HepG2 (cell line): ENCODE results near the gene DLL4. TPM values are rescaled to one million over a fixed set of nuclear protein-coding genes. Genes with fewer than 3 reads are reported as not detected.

Source experiments
- EZH2 ChIP-seq: conservative IDR thresholded peaks from 2 replicates; pipeline ENCODE4 v1.6.1; 2012; ENCODE audit warnings: mild to moderate bottlenecking, low read depth, low read length, moderate library complexity
- HNF4A ChIP-seq: sonication (generic); formaldehyde crosslinking; IDR thresholded peaks from 2 replicates; pipeline ENCODE4 v1.4.0; 2020; ENCODE audit warnings: missing genetic modification reagents
- HNRNPL ChIP-seq: fragments of 200-400 bp; formaldehyde crosslinking; IDR thresholded peaks from 2 replicates; pipeline ENCODE4 v1.6.1; 2017; ENCODE audit warnings: mild to moderate bottlenecking, low read depth, low read length
- RBAK ChIP-seq: sonication (generic); formaldehyde crosslinking; IDR thresholded peaks from 2 replicates; pipeline ENCODE4 v1.5.1; 2020; ENCODE audit warnings: mild to moderate bottlenecking, missing genetic modification reagents
- REPIN1 ChIP-seq: sonication (generic); formaldehyde crosslinking; IDR thresholded peaks from 2 replicates; pipeline ENCODE4 v1.8.0; 2022; ENCODE audit warnings: missing genetic modification reagents, low read depth, mild to moderate bottlenecking, borderline replicate concordance
- SETDB1 ChIP-seq: sonication (generic); formaldehyde crosslinking; IDR thresholded peaks from 2 replicates; pipeline ENCODE4 v1.5.1; 2020; ENCODE audit warnings: missing genetic modification reagents, mild to moderate bottlenecking, borderline replicate concordance
- SIX4 ChIP-seq: sonication (generic); formaldehyde crosslinking; IDR thresholded peaks from 2 replicates; pipeline ENCODE4 v1.4.0; 2020; ENCODE audit warnings: missing genetic modification reagents
- SNRNP70 ChIP-seq: fragments of 200-400 bp; formaldehyde crosslinking; IDR thresholded peaks from 2 replicates; pipeline ENCODE4 v1.6.1; 2017; ENCODE audit warnings: mild to moderate bottlenecking, low read depth, low read length, moderate library complexity
- ZC3H4 ChIP-seq: sonication (generic); formaldehyde crosslinking; IDR thresholded peaks from 2 replicates; pipeline ENCODE4 v1.4.0; 2020; ENCODE audit warnings: missing genetic modification reagents, borderline replicate concordance
- ZMYM2 ChIP-seq: sonication (generic); formaldehyde crosslinking; IDR thresholded peaks from 2 replicates; pipeline ENCODE4 v1.8.0; 2022; ENCODE audit warnings: mild to moderate bottlenecking, missing genetic modification reagents
- ZNF615 ChIP-seq: sonication (generic); formaldehyde crosslinking; IDR thresholded peaks from 2 replicates; pipeline ENCODE4 v1.5.0; 2020; ENCODE audit warnings: mild to moderate bottlenecking, missing genetic modification reagents, borderline replicate concordance
- ZNF768 ChIP-seq: sonication (generic); formaldehyde crosslinking; IDR thresholded peaks from 2 replicates; pipeline ENCODE4 v1.4.0; 2020; ENCODE audit warnings: missing genetic modification reagents
- polyA plus RNA-seq, 8 experiments: library from polyadenylated mRNA; depleted of rRNA in 3 of 8; stranded (reverse) in 7 of 8; unstranded in 1 of 8; fragments of >200 nt; fragmentation: Illumina TruSeq in 4 of 8; extraction: Trizol in 4 of 8; gene quantifications; 2 replicates each; pipeline versions ENCODE4 v1.2.1 to v1.2.3, GENCODE V29; 2011 to 2016; ENCODE audit warnings: low read depth in 4 of 8, missing spikeins in 1 of 8, mixed read lengths in 1 of 8; ENCODE audit not compliant: insufficient read depth in 1 of 8
- total RNA-seq, 5 experiments: library from RNA; depleted of rRNA; stranded (reverse); fragments of >200 nt; fragmentation: Illumina TruSeq; extraction: Trizol; gene quantifications; 2 replicates each; pipeline ENCODE4 v1.2.3, GENCODE V29; 2016; ENCODE audit warnings: low read depth in 1 of 5
- TF ChIP-seq, protein P1 (sequence below): sonication (generic); formaldehyde crosslinking; IDR thresholded peaks from 2 replicates; pipeline ENCODE4 v1.5.1; 2020; ENCODE audit warnings: missing genetic modification reagents, mild to moderate bottlenecking, borderline replicate concordance
- TF ChIP-seq, protein P2 (sequence below): sonication (generic); formaldehyde crosslinking; IDR thresholded peaks from 2 replicates; pipeline ENCODE4 v1.4.0; 2020; ENCODE audit warnings: mild to moderate bottlenecking, missing genetic modification reagents
- TF ChIP-seq, protein P3 (sequence below): IDR thresholded peaks from 2 replicates; pipeline ENCODE4 v1.6.1; 2016; ENCODE audit warnings: low read depth, missing genetic modification reagents, missing compliant biosample characterization
- TF ChIP-seq, protein P4 (sequence below): sonication (generic); formaldehyde crosslinking; conservative IDR thresholded peaks from 2 replicates; pipeline ENCODE4 v1.5.0; 2020; ENCODE audit warnings: missing genetic modification reagents

Gene DLL4
- total and polyA plus RNA-seq, 2 of the 13 experiments (the other 11 are each of a cell fraction or from before 2014, with no cell fraction given): 0.20 to 0.25 TPM

DNA sequence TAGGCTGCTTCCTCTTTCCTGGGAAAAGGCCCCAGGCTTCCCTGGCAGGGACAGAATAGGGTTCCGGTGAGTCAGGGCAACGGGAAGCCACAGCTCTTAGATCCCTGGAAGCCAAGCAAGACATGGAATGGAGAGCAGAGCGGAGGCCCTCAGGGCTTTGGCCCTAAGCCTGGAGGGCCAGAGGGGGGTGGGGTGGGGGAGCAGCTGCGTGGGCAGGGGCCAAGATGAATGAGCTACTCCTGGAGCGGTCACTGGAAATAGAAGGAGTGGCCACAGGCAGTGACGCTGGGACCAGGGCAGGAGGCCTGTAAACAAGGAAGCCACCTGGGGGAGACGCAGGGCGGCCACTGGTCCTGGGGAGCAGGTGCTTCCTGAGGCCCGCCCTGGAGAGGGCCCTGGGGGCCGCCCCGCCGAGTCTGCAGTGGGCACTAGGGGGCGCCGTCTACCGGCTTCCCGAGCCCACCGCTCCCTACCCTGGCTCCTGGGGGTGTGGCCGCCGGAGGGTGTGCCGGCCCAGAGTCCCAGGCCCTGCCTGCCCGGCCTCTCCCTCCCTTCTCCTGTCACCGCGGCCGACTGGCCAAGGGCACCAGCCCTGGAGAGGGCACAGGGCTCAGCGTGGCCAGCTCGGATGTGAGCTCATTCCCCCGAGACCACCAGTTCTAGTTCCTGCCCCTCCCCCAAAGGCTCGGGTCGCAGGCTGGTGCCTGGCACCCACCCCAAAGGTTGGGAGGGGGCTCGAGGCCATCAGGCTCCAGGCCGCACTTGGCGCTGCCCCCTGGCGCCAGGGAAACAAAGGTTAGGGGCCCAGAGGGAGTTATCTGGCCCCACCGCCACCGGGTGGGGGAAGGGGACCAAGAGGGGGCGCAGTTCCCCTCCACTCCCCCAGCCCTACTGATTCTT lies 22.8 kb upstream of the DLL4 start (continued):
- TF ChIP-seq, protein P1, sequence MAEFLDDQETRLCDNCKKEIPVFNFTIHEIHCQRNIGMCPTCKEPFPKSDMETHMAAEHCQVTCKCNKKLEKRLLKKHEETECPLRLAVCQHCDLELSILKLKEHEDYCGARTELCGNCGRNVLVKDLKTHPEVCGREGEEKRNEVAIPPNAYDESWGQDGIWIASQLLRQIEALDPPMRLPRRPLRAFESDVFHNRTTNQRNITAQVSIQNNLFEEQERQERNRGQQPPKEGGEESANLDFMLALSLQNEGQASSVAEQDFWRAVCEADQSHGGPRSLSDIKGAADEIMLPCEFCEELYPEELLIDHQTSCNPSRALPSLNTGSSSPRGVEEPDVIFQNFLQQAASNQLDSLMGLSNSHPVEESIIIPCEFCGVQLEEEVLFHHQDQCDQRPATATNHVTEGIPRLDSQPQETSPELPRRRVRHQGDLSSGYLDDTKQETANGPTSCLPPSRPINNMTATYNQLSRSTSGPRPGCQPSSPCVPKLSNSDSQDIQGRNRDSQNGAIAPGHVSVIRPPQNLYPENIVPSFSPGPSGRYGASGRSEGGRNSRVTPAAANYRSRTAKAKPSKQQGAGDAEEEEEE (CRISPR knock-in tag): 0 out of 2 replicates have a peak, but pooled peaks have one; percentile 63
- TF ChIP-seq ZNF768 (CRISPR knock-in tag) (peak; percentile 33; the same call in 1 of the 2 replicates), RBAK (CRISPR knock-in tag) (no peak), REPIN1 (CRISPR knock-in tag) (no peak; the same call in 1 of the 2 replicates), SETDB1 (no peak), EZH2 (no peak), ZNF615 (no peak), HNF4A (CRISPR knock-in tag) (peak; percentile 28; the same call in 1 of the 2 replicates), ZMYM2 (CRISPR knock-in tag) (no peak), ZC3H4 (no peak), SNRNP70 (no peak), HNRNPL (peak; percentile 90), SIX4 (CRISPR knock-in tag) (no peak)
- TF ChIP-seq, protein P2, sequence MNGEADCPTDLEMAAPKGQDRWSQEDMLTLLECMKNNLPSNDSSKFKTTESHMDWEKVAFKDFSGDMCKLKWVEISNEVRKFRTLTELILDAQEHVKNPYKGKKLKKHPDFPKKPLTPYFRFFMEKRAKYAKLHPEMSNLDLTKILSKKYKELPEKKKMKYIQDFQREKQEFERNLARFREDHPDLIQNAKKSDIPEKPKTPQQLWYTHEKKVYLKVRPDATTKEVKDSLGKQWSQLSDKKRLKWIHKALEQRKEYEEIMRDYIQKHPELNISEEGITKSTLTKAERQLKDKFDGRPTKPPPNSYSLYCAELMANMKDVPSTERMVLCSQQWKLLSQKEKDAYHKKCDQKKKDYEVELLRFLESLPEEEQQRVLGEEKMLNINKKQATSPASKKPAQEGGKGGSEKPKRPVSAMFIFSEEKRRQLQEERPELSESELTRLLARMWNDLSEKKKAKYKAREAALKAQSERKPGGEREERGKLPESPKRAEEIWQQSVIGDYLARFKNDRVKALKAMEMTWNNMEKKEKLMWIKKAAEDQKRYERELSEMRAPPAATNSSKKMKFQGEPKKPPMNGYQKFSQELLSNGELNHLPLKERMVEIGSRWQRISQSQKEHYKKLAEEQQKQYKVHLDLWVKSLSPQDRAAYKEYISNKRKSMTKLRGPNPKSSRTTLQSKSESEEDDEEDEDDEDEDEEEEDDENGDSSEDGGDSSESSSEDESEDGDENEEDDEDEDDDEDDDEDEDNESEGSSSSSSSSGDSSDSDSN (CRISPR knock-in tag): peak; percentile 79
- TF ChIP-seq, protein P3, sequence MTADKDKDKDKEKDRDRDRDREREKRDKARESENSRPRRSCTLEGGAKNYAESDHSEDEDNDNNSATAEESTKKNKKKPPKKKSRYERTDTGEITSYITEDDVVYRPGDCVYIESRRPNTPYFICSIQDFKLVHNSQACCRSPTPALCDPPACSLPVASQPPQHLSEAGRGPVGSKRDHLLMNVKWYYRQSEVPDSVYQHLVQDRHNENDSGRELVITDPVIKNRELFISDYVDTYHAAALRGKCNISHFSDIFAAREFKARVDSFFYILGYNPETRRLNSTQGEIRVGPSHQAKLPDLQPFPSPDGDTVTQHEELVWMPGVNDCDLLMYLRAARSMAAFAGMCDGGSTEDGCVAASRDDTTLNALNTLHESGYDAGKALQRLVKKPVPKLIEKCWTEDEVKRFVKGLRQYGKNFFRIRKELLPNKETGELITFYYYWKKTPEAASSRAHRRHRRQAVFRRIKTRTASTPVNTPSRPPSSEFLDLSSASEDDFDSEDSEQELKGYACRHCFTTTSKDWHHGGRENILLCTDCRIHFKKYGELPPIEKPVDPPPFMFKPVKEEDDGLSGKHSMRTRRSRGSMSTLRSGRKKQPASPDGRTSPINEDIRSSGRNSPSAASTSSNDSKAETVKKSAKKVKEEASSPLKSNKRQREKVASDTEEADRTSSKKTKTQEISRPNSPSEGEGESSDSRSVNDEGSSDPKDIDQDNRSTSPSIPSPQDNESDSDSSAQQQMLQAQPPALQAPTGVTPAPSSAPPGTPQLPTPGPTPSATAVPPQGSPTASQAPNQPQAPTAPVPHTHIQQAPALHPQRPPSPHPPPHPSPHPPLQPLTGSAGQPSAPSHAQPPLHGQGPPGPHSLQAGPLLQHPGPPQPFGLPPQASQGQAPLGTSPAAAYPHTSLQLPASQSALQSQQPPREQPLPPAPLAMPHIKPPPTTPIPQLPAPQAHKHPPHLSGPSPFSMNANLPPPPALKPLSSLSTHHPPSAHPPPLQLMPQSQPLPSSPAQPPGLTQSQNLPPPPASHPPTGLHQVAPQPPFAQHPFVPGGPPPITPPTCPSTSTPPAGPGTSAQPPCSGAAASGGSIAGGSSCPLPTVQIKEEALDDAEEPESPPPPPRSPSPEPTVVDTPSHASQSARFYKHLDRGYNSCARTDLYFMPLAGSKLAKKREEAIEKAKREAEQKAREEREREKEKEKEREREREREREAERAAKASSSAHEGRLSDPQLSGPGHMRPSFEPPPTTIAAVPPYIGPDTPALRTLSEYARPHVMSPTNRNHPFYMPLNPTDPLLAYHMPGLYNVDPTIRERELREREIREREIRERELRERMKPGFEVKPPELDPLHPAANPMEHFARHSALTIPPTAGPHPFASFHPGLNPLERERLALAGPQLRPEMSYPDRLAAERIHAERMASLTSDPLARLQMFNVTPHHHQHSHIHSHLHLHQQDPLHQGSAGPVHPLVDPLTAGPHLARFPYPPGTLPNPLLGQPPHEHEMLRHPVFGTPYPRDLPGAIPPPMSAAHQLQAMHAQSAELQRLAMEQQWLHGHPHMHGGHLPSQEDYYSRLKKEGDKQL (CRISPR knock-in tag): no peak
- TF ChIP-seq, protein P4, sequence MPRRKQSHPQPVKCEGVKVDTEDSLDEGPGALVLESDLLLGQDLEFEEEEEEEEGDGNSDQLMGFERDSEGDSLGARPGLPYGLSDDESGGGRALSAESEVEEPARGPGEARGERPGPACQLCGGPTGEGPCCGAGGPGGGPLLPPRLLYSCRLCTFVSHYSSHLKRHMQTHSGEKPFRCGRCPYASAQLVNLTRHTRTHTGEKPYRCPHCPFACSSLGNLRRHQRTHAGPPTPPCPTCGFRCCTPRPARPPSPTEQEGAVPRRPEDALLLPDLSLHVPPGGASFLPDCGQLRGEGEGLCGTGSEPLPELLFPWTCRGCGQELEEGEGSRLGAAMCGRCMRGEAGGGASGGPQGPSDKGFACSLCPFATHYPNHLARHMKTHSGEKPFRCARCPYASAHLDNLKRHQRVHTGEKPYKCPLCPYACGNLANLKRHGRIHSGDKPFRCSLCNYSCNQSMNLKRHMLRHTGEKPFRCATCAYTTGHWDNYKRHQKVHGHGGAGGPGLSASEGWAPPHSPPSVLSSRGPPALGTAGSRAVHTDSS: no peak; the same call in 1 of the 2 replicates
